ENCODE data around the gene CEP20. TPM values are rescaled to one million over a fixed set of nuclear protein-coding genes. Genes with fewer than 3 reads are reported as not detected.

Gene CEP20
- total RNA-seq, 2 experiments from 2014 or later: 34.5 to 39.0 TPM

DNA sequence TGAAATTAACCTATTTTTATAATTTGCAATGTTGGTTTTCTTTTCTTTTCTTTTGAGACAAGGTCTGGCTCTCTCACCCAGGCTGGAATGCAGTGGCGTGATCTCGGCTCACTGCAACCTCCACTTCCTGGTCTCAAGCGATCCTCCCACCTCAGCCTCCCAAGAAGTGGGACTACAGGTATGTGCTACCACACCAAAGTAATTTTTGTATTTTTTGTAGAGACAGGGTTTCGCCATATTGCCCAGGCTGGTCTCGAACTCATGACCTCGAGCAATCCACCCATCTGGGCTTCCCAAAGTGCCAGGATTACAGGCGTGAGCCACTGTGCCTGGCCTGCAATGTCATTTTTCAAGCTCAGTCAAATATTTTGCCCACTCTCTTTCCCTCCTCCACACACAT, 67.6 kb downstream of the CEP20 start:
- H3K4me3 Mint-ChIP-seq: no peak overlapping the region
- intact Hi-C loops (cut with micrococcal nuclease): no loop called here
- H3K27me3 Mint-ChIP-seq: no peaks in the 10 kb centered on the region
- H3K27ac Mint-ChIP-seq: no peak overlapping the region
- DNase-seq (no peak), ATAC-seq (no peak)
- ChIA-PET CTCF (interaction anchor here (0.9 to 3.0 kb wide), 12 partner anchors 8 to 363 kb away, joined by 3 to 20 read pairs (median 4); no protein-coding TSS in a partner anchor), POLR2A (interaction anchor here (1.5 kb wide), 1 partner anchor 67 kb away, joined by 3 read pairs; the partner anchor contains the start of gene CEP20)
- peaks cover 7% of the 10 kb centered on the region for H3K9me3 Mint-ChIP-seq
- H3K36me3 Mint-ChIP-seq (ENCODE audit: low read depth): no peaks in the 10 kb centered on the region
- TF ChIP-seq, protein P1, sequence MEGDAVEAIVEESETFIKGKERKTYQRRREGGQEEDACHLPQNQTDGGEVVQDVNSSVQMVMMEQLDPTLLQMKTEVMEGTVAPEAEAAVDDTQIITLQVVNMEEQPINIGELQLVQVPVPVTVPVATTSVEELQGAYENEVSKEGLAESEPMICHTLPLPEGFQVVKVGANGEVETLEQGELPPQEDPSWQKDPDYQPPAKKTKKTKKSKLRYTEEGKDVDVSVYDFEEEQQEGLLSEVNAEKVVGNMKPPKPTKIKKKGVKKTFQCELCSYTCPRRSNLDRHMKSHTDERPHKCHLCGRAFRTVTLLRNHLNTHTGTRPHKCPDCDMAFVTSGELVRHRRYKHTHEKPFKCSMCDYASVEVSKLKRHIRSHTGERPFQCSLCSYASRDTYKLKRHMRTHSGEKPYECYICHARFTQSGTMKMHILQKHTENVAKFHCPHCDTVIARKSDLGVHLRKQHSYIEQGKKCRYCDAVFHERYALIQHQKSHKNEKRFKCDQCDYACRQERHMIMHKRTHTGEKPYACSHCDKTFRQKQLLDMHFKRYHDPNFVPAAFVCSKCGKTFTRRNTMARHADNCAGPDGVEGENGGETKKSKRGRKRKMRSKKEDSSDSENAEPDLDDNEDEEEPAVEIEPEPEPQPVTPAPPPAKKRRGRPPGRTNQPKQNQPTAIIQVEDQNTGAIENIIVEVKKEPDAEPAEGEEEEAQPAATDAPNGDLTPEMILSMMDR (IDR thresholded peaks at IDR 0.05): no peak
- no peaks in the 10 kb centered on the region for H3K4me1 Mint-ChIP-seq (ENCODE audit: low read depth)

DNA sequence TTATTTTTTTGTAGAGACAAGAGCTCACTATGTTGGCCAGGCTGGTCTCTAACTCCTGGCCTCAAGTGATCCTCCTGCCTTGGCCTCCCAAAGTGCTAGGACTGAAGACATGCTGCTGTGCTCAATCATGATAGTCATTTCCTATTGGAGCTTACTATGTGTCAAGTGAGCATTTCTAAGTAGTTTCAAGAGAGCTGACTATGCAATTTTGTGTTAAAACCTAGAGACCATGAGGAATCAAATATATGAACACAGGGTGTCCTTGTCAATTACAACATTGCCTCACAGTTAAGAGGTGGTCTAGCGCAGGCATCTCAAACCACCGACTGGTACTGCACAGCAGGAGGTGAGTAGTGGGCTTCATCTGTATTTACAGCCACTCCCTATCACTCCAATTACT, 69.4 kb downstream of the CEP20 start:
- DNase-seq (no peak), ATAC-seq (no peak)
- no peak overlapping the region for H3K27ac Mint-ChIP-seq
- peaks cover 17% of the 10 kb centered on the region for H3K9me3 Mint-ChIP-seq
- intact Hi-C loops (cut with micrococcal nuclease): no loop called here
- no peak overlapping the region for H3K4me3 Mint-ChIP-seq
- CTCF ChIA-PET: no interaction called here
- POLR2A ChIA-PET: no interaction called here
- TF ChIP-seq, protein P1 (IDR thresholded peaks at IDR 0.05): no peak
- no peaks in the 10 kb centered on the region for H3K27me3 Mint-ChIP-seq
- no peaks in the 10 kb centered on the region for H3K36me3 Mint-ChIP-seq (ENCODE audit: low read depth)
- H3K4me1 Mint-ChIP-seq (ENCODE audit: low read depth): no peaks in the 10 kb centered on the region

DNA sequence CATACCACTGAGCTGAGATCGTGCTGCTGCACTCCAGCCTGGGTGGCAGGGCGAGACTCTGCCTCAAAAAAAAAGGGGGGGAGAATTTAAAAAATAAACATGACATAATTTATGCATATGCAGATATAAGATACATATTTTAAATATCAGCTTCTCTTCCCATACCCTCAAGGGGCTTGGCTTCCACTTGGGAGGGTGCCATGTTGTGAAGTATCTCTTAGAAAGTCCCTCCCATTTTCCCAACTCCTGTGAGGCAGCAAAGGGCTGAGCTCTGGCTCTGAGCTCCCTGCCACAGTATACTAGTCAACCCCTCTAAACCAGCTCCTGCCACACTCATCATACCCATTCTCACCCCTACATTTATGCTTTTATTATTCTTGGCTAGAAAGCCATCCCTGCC, 71.0 kb downstream of the CEP20 start:
- ChIA-PET POLR2A (no interaction called here), CTCF (interaction anchor here (1.0 kb wide), 1 partner anchor 58 kb away, joined by 3 read pairs; no protein-coding TSS in a partner anchor)
- TF ChIP-seq, protein P1 (IDR thresholded peaks at IDR 0.05): no peak
- ATAC-seq: no peak
- H3K27ac Mint-ChIP-seq: no peak overlapping the region
- intact Hi-C loops (cut with micrococcal nuclease): no loop called here
- H3K4me1 Mint-ChIP-seq (ENCODE audit: low read depth): no peaks in the 10 kb centered on the region
- no peaks in the 10 kb centered on the region for H3K27me3 Mint-ChIP-seq
- peaks cover 17% of the 10 kb centered on the region for H3K9me3 Mint-ChIP-seq
- no peak for DNase-seq
- no peak overlapping the region for H3K4me3 Mint-ChIP-seq
- no peaks in the 10 kb centered on the region for H3K36me3 Mint-ChIP-seq (ENCODE audit: low read depth)

DNA sequence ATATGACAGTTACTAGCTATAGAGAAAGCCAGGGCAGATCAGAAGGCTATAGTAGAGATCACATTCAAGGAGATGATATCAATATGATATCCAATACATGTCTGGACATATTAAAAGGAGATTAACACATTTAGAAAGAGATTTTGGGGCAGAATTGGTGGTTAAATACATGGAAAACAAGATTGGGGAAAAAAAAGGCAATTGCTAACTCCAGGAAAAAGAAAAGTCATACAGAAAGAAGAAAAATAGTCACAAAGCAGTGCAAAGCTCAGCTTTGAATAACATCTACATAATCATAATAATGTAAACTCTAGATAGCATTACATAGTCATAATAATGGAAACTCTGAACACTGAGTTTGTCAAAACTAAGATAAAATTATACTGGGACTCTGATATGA, 72.2 kb downstream of the CEP20 start:
- ATAC-seq (no peak), DNase-seq (no peak)
- Mint-ChIP-seq H3K27me3 (peaks cover 3% of the 10 kb centered on the region), H3K36me3 (ENCODE audit: low read depth) (no peaks in the 10 kb centered on the region), H3K9me3 (peaks cover 17% of the 10 kb centered on the region), H3K27ac (no peak overlapping the region), H3K4me3 (no peak overlapping the region), H3K4me1 (ENCODE audit: low read depth) (no peaks in the 10 kb centered on the region)
- intact Hi-C loops (cut with micrococcal nuclease): no loop called here
- TF ChIP-seq, protein P1 (IDR thresholded peaks at IDR 0.05): no peak
- ChIA-PET CTCF (no interaction called here), POLR2A (no interaction called here)

Other genes starting within 250 kb of the CEP20 start
- 10 to 100 TPM; 55.7 to 56.0 TPM for gene MARF1, start 245.4 kb downstream of the CEP20 start, total RNA-seq
- gene NDE1, start 238.4 kb downstream of the CEP20 start, total RNA-seq: 100 to 1,000 TPM in 1 of 2 experiments, 10 to 100 TPM in 1; 97.6 to 103 TPM
- not detected for gene MYH11, start 31.6 kb downstream of the CEP20 start, total RNA-seq
- gene ABCC1, start 61.0 kb upstream of the CEP20 start, total RNA-seq: 10 to 100 TPM; 64.5 to 67.6 TPM

Data from activated CD8-positive, alpha-beta T cell treated with anti-CD3 and anti-CD28 coated beads for 36 hours (primary cell).